PC-9 (cell line): ENCODE measurements around the gene GRIP1. TPM values are rescaled to one million over a fixed set of nuclear protein-coding genes. Genes with fewer than 3 reads are reported as not detected.

Experiments used
- BruUV-seq: library from RNA; stranded (reverse); fragments of 400-500 nt; replicated peaks from 2 replicates; lab custom pipeline; 2021; lab: Mats Ljungman, UMichigan
- CTCF ChIA-PET: fragments of 300-600 bp; sonication (Branson Sonifier 250); formaldehyde crosslinking; loops from one replicate; lab custom pipeline; 2022; ENCODE audit warnings: antibody characterized with exemption; lab: Charles Lee
- POLR2A ChIA-PET: fragments of 300-600 bp; sonication (Branson Sonifier 250); formaldehyde crosslinking; loops from one replicate; lab custom pipeline; 2022; ENCODE audit warnings: antibody characterized with exemption; ENCODE audit not compliant: unreplicated experiment; lab: Charles Lee
- DNase-seq, 2 experiments: peaks; one replicate each; pipeline versions ENCODE4 v3.0.0 to v3.0.0-alpha.2; 2015 to 2022; ENCODE audit warnings: mixed read lengths in 1 of 2
- H2AFZ ChIP-seq: fragments of 200-600 bp; sonication (generic); 2 replicates; pipeline ENCODE4 v1.8.1; 2017; ENCODE audit warnings: antibody characterized with exemption
- H3F3A ChIP-seq: fragments of 200-600 bp; sonication (generic); 2 replicates; pipeline ENCODE4 v1.8.1; 2017; ENCODE audit warnings: antibody characterized with exemption, mild to moderate bottlenecking, low read depth; ENCODE audit not compliant: insufficient read depth
- H3K27ac ChIP-seq: fragments of 200-600 bp; sonication (generic); 2 replicates; pipeline ENCODE4 v1.6.1; 2016; ENCODE audit warnings: mixed run types
- H3K27me3 ChIP-seq: fragments of 200-600 bp; sonication (generic); 2 replicates; pipeline ENCODE4 v1.6.1; 2016; ENCODE audit warnings: low read depth, mixed run types; ENCODE audit not compliant: insufficient read depth
- H3K36me3 ChIP-seq: fragments of 200-600 bp; sonication (generic); 2 replicates; pipeline ENCODE4 v1.6.1; 2016; ENCODE audit warnings: low read depth, mixed run types
- H3K4me1 ChIP-seq: fragments of 200-600 bp; sonication (generic); replicated peaks from 2 replicates; pipeline ENCODE4 v1.6.1; 2016; ENCODE audit warnings: mixed run types; ENCODE audit not compliant: insufficient read depth
- H3K4me2 ChIP-seq: fragments of 200-600 bp; sonication (generic); 2 replicates; pipeline ENCODE4 v1.6.1; 2017; ENCODE audit warnings: mixed run types
- H3K4me3 ChIP-seq: fragments of 200-600 bp; sonication (generic); 2 replicates; pipeline ENCODE4 v1.6.1; 2016; ENCODE audit warnings: mixed run types
- H3K79me2 ChIP-seq: fragments of 200-600 bp; sonication (generic); 2 replicates; pipeline ENCODE4 v1.6.1; 2017; ENCODE audit warnings: low read depth, mixed run types
- H3K9me2 ChIP-seq: fragments of 200-600 bp; sonication (generic); 2 replicates; pipeline ENCODE4 v1.8.1; 2017; ENCODE audit warnings: mild to moderate bottlenecking; ENCODE audit not compliant: insufficient read depth
- H3K9me3 ChIP-seq: fragments of 200-600 bp; sonication (generic); 2 replicates; pipeline ENCODE4 v1.8.1; 2016; ENCODE audit warnings: low read depth; ENCODE audit not compliant: insufficient read depth
- H4K20me1 ChIP-seq: fragments of 200-600 bp; sonication (generic); 2 replicates; pipeline ENCODE4 v1.8.1; 2017; ENCODE audit not compliant: insufficient read depth
- CTCF ChIP-seq: fragments of 200-600 bp; sonication (generic); conservative IDR thresholded peaks from 2 replicates; pipeline ENCODE4 v1.6.1; 2017; ENCODE audit warnings: mixed run types, antibody characterized with exemption, mild to moderate bottlenecking, moderate library complexity
- EZH2 ChIP-seq: fragments of 200-600 bp; sonication (generic); IDR thresholded peaks from 2 replicates; pipeline ENCODE4 v1.8.0; 2017; ENCODE audit warnings: antibody characterized with exemption, low read depth
- intact Hi-C: fragments of 100-400 bp; cut with micrococcal nuclease; formaldehyde crosslinking; loops from one replicate; pipeline ENCODE4 v1.10.0; 2022; ENCODE audit not compliant: unreplicated experiment
- total RNA-seq: library from RNA; stranded (reverse); gene quantifications from 2 replicates; pipeline ENCODE4 v1.2.3, GENCODE V29; 2021

Gene GRIP1
- total RNA-seq, 1 experiment from 2014 or later, result 16.0 TPM

- Histone ChIP-seq H2AFZ (no peak overlapping the region), H3K27me3 (no peaks in the 10 kb centered on the region), H3K9me2 (no peaks in the 10 kb centered on the region), H3K79me2 (no peaks in the 10 kb centered on the region), H3K4me3 (no peak overlapping the region), H3K36me3 (no peaks in the 10 kb centered on the region), H3F3A (peaks cover 4% of the 10 kb centered on the region; the same call in 1 of the 2 replicates), H3K4me2 (no peak overlapping the region), H3K9me3 (no peaks in the 10 kb centered on the region), H3K27ac (no peak overlapping the region), H3K4me1 (peaks cover 15% of the 10 kb centered on the region), H4K20me1 (no peaks in the 10 kb centered on the region)
- no peak for DNase-seq
- CTCF ChIA-PET, result no interaction called here
- no TSS peak for BruUV-seq
- intact Hi-C loops, result no loop called here
- POLR2A ChIA-PET, result no interaction called here
- no peak for TF ChIP-seq CTCF
- no peak for TF ChIP-seq EZH2
Observed at GRCh38 chr12:66667906-66668305, 11.0 kb downstream of the GRIP1 start.

- no peaks in the 10 kb centered on the region for H3K9me3 ChIP-seq
- ChIA-PET CTCF (no interaction called here), POLR2A (no interaction called here)
- H3K36me3 ChIP-seq, result no peaks in the 10 kb centered on the region
- DNase-seq, result no peak
- H3K27me3 ChIP-seq, result no peaks in the 10 kb centered on the region
- TF ChIP-seq CTCF (no peak), EZH2 (no peak)
- H3K4me3 ChIP-seq, result no peak overlapping the region
- H3K4me1 ChIP-seq, result peaks cover 29% of the 10 kb centered on the region
- H3K4me2 ChIP-seq, result no peak overlapping the region
- no peaks in the 10 kb centered on the region for H3K9me2 ChIP-seq
- no peak overlapping the region for H2AFZ ChIP-seq
- H3K27ac ChIP-seq, result no peak overlapping the region
- H3F3A ChIP-seq, result peaks cover 18% of the 10 kb centered on the region; the same call in 1 of the 2 replicates
- intact Hi-C loops, result no loop called here
- BruUV-seq, result no TSS peak
- no peaks in the 10 kb centered on the region for H3K79me2 ChIP-seq
- H4K20me1 ChIP-seq, result no peaks in the 10 kb centered on the region
Observed at GRCh38 chr12:66666481-66666880, 12.4 kb downstream of the GRIP1 start.

GRCh38 chr12:66665435-66665985 lies 13.4 kb downstream of the GRIP1 start:
- Histone ChIP-seq H4K20me1 (no peaks in the 10 kb centered on the region), H3K36me3 (no peaks in the 10 kb centered on the region), H3K9me3 (no peaks in the 10 kb centered on the region), H3K4me2 (no peak overlapping the region), H3F3A (peaks cover 18% of the 10 kb centered on the region; the same call in 1 of the 2 replicates), H3K79me2 (no peaks in the 10 kb centered on the region), H3K27me3 (no peaks in the 10 kb centered on the region), H2AFZ (no peak overlapping the region), H3K4me1 (peaks cover 31% of the 10 kb centered on the region), H3K4me3 (no peak overlapping the region), H3K27ac (no peak overlapping the region), H3K9me2 (no peaks in the 10 kb centered on the region)
- no peak for DNase-seq
- CTCF ChIA-PET, result no interaction called here
- intact Hi-C loops, result no loop called here
- no TSS peak for BruUV-seq
- POLR2A ChIA-PET, result no interaction called here
- TF ChIP-seq CTCF, result no peak
- TF ChIP-seq EZH2, result no peak
